ENCODE measurements around the gene CFDP1. TPM values are rescaled to one million over a fixed set of nuclear protein-coding genes. Genes with fewer than 3 reads are reported as not detected.

The CFDP1 gene
- total and polyA plus RNA-seq, 2 of the 13 experiments (the other 11 are each of a cell fraction or from before 2014, with no cell fraction given), result 78.6 to 153 TPM

DNA sequence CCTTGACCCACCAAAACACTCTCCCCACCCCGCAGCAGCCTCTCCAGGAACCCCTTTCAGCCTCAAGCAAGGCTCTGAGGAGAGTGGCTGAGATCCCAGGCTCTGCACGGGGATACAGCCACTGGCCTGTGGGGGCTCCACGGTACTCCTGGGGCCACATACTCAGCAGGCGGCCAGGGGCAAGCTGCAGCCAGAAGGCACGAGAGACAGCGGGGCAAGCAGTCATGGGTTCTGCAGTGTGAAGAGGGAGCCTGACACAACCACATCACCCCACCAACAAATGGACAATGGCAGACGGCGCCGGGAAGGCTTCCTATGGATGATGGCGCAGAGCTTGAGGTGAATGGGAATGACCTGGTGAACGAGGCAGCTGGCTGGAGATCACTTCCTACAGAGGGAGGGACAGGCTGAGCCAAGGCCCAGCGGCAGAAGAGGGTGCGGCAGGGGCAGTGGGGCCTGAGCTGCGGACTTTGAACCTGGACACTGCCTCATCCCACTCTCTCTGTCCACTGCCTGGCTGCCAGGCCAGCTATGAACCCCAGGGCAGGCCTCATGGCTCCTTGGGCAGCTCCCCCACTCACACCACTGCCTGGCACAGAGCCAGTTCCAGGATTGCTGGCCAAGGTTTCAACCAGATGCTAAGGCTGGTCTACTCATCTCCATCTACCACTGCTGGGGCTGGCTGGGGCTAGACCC is 171.1 kb downstream of the CFDP1 start (continued):
- TF ChIP-seq, protein P1, sequence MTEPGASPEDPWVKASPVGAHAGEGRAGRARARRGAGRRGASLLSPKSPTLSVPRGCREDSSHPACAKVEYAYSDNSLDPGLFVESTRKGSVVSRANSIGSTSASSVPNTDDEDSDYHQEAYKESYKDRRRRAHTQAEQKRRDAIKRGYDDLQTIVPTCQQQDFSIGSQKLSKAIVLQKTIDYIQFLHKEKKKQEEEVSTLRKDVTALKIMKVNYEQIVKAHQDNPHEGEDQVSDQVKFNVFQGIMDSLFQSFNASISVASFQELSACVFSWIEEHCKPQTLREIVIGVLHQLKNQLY (CRISPR knock-in tag; IDR thresholded peaks at IDR 0.05), result no peak
- TF ChIP-seq, protein P2, sequence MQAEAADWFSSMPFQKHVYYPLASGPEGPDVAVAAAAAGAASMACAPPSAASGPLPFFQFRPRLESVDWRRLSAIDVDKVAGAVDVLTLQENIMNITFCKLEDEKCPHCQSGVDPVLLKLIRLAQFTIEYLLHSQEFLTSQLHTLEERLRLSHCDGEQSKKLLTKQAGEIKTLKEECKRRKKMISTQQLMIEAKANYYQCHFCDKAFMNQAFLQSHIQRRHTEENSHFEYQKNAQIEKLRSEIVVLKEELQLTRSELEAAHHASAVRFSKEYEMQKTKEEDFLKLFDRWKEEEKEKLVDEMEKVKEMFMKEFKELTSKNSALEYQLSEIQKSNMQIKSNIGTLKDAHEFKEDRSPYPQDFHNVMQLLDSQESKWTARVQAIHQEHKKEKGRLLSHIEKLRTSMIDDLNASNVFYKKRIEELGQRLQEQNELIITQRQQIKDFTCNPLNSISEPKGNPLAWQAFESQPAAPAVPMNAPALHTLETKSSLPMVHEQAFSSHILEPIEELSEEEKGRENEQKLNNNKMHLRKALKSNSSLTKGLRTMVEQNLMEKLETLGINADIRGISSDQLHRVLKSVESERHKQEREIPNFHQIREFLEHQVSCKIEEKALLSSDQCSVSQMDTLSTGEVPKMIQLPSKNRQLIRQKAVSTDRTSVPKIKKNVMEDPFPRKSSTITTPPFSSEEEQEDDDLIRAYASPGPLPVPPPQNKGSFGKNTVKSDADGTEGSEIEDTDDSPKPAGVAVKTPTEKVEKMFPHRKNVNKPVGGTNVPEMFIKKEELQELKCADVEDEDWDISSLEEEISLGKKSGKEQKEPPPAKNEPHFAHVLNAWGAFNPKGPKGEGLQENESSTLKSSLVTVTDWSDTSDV (CRISPR knock-in tag; IDR thresholded peaks at IDR 0.05), result no peak
- peak; percentile 19; the same call in 1 of the 2 replicates for TF ChIP-seq ZNF367 (CRISPR knock-in tag; IDR thresholded peaks at IDR 0.05; ENCODE audit: borderline replicate concordance)
- no peak for TF ChIP-seq MTA3 (CRISPR knock-in tag; IDR thresholded peaks at IDR 0.05)
- TF ChIP-seq ZSCAN9 (CRISPR knock-in tag; IDR thresholded peaks at IDR 0.05; ENCODE audit: borderline replicate concordance), result 0 out of 2 replicates have a peak, but pooled peaks have one; percentile 57
- TF ChIP-seq, protein P3, sequence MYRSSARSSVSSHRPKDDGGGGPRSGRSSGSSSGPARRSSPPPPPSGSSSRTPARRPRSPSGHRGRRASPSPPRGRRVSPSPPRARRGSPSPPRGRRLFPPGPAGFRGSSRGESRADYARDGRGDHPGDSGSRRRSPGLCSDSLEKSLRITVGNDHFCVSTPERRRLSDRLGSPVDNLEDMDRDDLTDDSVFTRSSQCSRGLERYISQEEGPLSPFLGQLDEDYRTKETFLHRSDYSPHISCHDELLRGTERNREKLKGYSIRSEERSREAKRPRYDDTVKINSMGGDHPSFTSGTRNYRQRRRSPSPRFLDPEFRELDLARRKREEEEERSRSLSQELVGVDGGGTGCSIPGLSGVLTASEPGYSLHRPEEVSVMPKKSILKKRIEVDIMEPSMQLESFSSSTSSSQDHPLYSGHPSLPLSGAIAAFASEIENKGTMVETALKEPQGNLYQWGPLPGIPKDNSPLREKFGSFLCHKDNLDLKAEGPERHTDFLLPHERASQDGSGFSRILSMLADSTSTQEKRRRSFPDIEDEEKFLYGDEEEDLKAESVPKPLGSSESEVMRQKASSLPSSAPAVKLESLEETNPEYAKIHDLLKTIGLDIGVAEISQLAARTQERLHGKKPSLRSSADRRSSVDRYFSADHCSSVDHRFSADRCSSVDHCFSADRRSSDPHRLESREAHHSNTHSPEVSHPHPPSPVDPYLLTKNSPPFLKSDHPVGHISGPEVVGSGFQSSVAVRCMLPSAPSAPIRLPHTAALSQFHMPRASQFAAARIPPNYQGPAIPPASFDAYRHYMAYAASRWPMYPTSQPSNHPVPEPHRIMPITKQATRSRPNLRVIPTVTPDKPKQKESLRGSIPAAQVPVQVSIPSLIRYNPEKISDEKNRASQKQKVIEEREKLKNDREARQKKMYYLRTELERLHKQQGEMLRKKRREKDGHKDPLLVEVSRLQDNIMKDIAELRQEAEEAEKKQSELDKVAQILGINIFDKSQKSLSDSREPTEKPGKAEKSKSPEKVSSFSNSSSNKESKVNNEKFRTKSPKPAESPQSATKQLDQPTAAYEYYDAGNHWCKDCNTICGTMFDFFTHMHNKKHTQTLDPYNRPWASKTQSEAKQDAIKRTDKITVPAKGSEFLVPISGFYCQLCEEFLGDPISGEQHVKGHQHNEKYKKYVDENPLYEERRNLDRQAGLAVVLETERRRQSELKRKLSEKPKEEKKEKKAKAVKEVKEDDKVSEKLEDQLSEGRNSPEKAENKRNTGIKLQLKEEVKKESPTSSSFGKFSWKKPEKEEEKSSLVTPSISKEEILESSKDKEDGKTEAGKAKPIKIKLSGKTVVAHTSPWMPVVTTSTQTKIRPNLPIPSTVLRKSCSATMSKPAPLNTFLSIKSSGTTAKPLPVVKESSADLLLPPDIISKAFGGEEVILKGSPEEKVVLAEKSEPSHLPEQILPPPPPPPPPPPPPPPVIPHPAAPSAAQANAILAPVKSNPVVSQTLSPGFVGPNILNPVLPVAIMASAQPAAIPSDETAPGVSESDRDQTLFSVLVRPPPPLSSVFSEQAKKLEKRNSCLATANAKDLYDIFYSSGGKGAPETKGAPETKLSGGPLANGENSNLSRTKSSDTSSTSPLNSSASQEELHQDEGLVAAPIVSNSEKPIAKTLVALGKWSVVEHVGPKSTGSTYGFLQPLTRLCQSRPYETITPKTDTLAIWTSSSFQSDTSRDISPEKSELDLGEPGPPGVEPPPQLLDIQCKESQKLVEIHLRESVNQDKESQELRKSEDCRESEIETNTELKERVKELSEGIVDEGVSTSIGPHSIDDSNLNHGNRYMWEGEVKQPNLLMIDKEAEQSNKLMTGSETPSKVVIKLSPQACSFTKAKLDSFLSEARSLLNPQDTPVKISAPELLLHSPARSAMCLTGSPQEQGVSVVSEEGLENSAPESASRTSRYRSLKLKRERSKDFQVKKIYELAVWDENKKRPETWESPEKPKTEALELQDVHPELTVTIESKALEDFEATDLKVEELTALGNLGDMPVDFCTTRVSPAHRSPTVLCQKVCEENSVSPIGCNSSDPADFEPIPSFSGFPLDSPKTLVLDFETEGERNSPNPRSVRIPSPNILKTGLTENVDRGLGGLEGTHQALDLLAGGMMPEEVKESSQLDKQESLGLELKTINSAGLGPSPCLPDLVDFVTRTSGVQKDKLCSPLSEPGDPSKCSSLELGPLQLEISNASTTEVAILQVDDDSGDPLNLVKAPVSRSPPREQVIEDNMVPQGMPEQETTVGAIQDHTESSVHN (CRISPR knock-in tag; IDR thresholded peaks at IDR 0.05), result peak; percentile 57; the same call in 1 of the 2 replicates
- peak; percentile 94 for TF ChIP-seq UBTF (CRISPR knock-in tag; IDR thresholded peaks at IDR 0.05)
- TF ChIP-seq ZNF180 (CRISPR knock-in tag; IDR thresholded peaks at IDR 0.05; ENCODE audit: borderline replicate concordance, low read depth), result no peak
- no peak for TF ChIP-seq RNF219 (CRISPR knock-in tag; IDR thresholded peaks at IDR 0.05)
- TF ChIP-seq FOXP1 (IDR thresholded peaks at IDR 0.05), result no peak
- peak; percentile 55; the same call in 1 of the 2 replicates for TF ChIP-seq FOXP1 (CRISPR knock-in tag; IDR thresholded peaks at IDR 0.05)
- TF ChIP-seq ZNF558 (CRISPR knock-in tag; IDR thresholded peaks at IDR 0.05; ENCODE audit: borderline replicate concordance), result no peak
- TF ChIP-seq POLR2AphosphoS2 (IDR thresholded peaks at IDR 0.05; ENCODE audit: low read depth, low read length), result no peak

Measured in HepG2 (cell line).